HL-60/S4 treated with retinoic acid at 250 ng/mL for 4 days and 3 days (cell line): ENCODE data around the gene PTPN7.
"Not testable (repeated sequence)": the region's sequence is repeated elsewhere in the genome, so short reads cannot be mapped to it uniquely, and the experiment has no call there.

Experiments used
- in situ Hi-C: fragments of 300-500 bp; cut with MboI; formaldehyde crosslinking; loops from 2 replicates; pipeline ENCODE4 v1.7.0; 2022; ENCODE audit warnings: low sequenced_read_pairs

PTPN7 gene

GRCh38 chr1:202154148-202154765 is 6.1 kb downstream of the PTPN7 start:
- in situ Hi-C loops, result no loop called here

- in situ Hi-C loops, result no loop called here
These were observed 7.1 kb downstream of the PTPN7 start for GRCh38 chr1:202153284-202153683.

GRCh38 chr1:202152399-202152798 is 8.0 kb downstream of the PTPN7 start:
- in situ Hi-C loops, result no loop called here

DNA sequence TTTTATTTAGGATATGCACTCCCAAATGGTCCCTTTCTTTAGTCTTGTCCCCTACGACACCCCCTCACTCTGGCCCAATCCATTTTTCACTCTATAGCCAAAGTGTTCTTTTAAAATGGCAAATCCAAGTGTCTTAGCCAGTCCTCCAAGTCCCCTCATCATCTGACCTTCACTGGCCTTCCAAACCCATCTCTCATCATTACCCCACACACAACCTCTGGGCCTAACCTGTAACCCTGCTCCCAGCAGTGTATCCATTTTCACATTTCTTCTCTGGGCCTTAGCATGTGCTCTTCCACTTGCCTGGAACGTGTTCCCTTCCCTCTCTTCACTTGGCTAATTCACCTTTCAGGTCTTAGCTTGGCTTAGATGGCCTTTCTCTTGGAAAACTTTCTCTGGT is 9.4 kb downstream of the PTPN7 start:
- in situ Hi-C loops, result no loop called here

DNA sequence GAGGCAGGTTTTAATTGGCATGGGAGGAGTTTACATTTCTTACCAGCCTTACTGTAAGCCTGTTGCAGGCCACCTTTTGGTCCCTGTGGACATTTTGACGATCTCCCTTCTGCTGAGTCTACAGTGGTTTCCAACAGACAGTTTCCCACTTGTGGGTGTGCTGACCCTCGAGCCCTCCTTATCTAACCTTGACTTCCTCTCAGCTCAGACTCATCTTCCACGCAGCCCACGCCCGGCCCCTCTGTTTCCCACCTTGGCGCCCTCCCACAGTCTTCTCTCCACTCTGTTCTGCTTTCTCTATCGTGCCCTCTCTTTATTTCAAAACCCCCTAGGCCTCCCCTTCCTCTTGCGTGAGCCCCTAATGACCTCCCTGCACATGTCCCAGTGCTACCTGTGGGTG is 9.8 kb downstream of the PTPN7 start:
- in situ Hi-C loops, result no loop called here

DNA sequence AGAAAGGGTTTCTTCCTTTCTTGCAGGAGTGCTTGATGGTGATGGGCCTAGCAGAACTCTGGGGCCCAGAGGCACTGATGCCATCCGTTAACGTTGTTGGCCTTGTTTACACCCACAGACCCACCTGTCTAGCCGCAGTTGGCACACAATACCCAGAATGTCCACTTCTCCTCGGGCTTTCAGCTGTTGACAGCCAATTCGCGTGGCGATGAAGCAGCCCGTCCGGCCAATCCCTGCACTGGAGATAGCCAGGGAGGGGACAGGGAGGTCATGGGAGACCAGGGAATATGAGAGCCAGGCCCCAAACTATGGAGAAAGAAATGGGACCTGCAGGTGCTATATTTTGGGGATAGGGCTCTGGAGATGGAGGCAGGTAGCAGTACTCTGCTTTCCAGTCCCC is 10.2 kb downstream of the PTPN7 start:
- in situ Hi-C loops, result no loop called here

- in situ Hi-C loops, result no loop called here
These were observed 10.8 kb downstream of the PTPN7 start for GRCh38 chr1:202149566-202149965.

DNA sequence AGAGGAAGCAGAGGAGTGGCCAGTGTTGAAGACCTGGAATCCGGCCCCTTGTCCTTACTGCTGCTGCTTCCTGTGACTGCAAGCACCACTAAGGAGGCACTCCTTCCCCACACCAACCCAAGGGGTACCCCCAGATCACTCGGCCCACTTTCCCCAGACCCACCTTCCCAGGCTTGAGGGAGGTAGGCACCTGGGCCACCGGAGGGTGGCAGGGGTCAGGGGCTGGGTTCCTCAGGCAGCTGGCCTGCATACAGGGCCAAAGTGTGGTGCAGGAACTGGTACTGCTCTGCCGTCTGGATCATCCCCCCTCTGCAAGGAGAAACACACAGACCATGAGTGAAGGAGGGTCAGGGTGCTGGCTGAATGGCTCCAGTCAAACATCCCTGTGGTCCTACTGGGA is 12.0 kb downstream of the PTPN7 start:
- in situ Hi-C loops, result no loop called here

GRCh38 chr1:202146993-202147392 is 13.4 kb downstream of the PTPN7 start:
- in situ Hi-C loops, result no loop called here

- in situ Hi-C loops, result no loop called here
These were observed 14.1 kb downstream of the PTPN7 start for GRCh38 chr1:202146279-202146678.

GRCh38 chr1:202145744-202146140 is 14.7 kb downstream of the PTPN7 start:
- in situ Hi-C loops, result not testable (repeated sequence)

DNA sequence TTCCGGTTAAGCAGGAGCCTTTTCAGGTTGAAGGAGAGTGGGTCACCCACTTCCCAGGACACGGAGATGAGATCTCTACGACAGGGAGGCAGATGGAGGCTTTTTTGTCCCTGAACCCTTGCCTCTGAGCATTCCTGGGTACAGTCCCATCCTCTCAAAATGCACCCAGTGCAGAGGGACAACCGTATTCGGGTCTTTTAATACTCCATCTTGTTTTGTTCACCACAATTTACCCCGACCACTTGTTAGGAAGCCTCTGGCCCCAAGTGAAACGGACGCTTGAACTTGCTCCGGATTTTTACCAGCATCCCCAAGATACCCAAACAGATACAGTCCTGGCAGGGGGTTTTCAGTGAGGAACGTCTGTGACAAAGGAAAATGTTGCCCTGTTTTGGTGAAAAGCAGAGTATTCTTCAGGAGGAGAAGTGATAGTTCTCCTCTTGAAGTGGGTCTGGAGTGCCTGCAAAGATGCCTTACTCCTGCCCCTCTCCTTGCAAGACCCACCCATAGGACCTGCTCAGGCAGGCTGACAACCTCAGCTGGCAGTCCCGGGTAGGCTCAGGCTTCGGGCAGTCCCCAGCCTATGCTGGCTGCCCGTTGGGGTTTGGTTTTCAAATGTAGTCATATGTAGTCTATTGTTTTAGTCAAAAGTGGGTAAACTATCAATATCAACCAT is 15.2 kb downstream of the PTPN7 start:
- in situ Hi-C loops, result no loop called here

- in situ Hi-C loops, result no loop called here
These were observed 15.9 kb downstream of the PTPN7 start, which contains the start of gene ARL8A for GRCh38 chr1:202144402-202145067. TSS of gene ARL8A (minus strand) at chr1:202144737. CDS start at chr1:202144572, 165 bp downstream.

- in situ Hi-C loops, result no loop called here
These were observed 16.5 kb downstream of the PTPN7 start for GRCh38 chr1:202143768-202144401.

DNA sequence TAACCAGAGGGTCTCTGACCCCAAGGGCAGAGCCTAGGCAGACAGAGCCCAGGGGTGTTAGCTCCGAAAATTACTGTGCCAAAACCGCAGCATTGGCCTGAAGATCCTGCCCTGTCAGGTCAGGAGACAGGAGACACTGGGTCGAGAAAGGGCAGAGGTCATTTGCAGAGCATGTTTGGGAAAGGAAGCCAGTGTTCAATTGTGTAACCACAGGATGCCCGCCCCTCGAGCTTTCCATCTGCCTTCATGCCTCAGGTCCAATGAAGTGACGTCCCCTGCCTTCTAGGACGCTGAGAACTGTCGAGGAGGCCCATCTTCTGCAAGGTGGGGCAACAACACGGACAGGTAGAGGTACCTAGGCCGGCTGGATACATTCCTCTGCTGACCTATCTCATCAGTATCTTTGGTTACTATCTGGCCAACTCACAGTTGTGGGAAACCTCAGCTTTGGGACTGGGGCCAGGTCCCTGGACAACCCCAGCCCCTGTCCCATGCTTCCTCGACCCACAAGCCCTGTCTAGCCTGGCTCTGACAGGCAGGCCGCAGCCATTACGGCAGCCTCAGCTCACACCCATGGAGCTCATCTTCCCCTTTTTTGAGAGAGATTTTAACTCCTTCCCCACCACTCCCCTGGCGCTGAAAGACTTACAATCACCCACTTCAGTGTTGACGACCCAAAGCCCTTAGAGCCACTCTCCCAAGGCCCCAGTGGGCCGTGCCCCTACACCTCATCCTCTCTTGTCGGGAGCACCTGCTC is 17.2 kb downstream of the PTPN7 start:
- in situ Hi-C loops, result no loop called here

GRCh38 chr1:202141468-202141867 is 18.9 kb downstream of the PTPN7 start:
- in situ Hi-C loops, result not testable (repeated sequence)

- in situ Hi-C loops, result no loop called here
These were observed 19.6 kb downstream of the PTPN7 start for GRCh38 chr1:202140833-202141232.

- in situ Hi-C loops, result no loop called here
These were observed 25.1 kb downstream of the PTPN7 start for GRCh38 chr1:202135221-202135721.

DNA sequence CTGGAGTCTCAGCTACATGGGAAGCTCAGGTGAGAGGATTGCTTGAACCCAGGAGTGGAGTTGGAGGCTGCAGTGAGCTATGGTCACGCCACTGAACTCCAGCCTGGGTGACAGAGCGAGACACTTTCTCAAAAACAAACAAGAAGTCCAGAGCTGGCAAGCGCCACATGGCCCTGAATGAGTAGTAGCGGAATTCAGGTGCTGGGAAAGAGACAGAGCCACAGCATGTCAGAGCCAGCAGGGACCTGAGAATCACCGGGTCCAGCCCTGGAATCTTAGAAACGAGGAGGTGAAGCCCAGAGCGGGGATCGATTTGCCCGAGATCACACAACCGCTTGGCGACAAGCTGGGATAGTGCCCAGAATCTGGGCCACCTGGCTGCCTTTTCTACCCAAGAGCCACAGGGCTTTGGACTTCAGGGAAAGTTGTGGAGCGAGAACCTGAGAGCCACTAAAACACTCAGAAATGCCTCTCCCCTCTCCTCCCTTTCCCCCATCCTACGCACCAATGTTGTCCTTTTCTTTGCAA is 25.7 kb downstream of the PTPN7 start:
- in situ Hi-C loops, result no loop called here

- in situ Hi-C loops, result no loop called here
These were observed 26.4 kb downstream of the PTPN7 start for GRCh38 chr1:202133989-202134388.

DNA sequence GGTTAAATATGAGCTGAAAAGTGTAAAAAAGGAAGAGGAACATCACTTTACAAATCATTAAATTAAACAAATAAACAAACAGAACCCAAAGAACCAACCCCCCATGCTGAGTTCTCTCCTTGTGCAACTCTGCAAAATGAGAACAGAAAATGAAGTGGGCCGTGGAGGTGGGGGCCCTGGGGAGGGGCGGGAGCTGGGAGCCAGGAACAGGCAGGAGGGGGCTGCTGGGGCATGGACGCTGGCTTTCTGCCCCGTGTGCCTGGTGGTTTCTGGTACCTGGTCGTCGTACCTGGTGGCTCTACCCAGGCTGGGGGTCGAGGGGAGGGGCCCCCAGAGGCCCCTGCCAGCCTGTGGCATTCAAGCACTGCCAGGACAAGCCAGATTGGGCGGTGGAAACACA is 26.9 kb downstream of the PTPN7 start:
- in situ Hi-C loops, result no loop called here
